ENCODE results near the gene NR2F1.

DNA sequence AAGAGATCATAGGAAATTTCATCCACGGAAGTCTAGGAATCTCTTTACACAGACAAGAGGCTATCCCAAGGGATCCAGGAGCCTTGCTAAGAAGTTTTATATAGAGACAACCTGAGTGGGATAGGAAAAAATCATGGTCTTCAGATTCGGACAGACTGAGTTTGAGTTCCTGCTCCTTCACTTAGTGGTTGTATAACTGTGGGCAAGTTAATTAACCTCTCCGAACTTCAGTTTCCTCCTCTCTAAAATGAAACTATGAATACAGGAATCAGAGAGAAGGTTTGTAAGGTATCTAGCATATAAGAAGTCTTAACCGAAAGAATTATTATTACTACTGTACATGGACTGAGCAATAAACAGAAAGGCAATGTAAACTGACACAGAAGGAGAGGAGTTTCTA, 37.1 kb upstream of the NR2F1 start:
- TF ChIP-seq, protein P1, sequence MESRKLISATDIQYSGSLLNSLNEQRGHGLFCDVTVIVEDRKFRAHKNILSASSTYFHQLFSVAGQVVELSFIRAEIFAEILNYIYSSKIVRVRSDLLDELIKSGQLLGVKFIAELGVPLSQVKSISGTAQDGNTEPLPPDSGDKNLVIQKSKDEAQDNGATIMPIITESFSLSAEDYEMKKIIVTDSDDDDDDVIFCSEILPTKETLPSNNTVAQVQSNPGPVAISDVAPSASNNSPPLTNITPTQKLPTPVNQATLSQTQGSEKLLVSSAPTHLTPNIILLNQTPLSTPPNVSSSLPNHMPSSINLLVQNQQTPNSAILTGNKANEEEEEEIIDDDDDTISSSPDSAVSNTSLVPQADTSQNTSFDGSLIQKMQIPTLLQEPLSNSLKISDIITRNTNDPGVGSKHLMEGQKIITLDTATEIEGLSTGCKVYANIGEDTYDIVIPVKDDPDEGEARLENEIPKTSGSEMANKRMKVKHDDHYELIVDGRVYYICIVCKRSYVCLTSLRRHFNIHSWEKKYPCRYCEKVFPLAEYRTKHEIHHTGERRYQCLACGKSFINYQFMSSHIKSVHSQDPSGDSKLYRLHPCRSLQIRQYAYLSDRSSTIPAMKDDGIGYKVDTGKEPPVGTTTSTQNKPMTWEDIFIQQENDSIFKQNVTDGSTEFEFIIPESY (IDR thresholded peaks at IDR 0.05; ENCODE audit: extremely low read depth, insufficient replicate concordance, low read length), result no peak
- TF ChIP-seq, protein P2, sequence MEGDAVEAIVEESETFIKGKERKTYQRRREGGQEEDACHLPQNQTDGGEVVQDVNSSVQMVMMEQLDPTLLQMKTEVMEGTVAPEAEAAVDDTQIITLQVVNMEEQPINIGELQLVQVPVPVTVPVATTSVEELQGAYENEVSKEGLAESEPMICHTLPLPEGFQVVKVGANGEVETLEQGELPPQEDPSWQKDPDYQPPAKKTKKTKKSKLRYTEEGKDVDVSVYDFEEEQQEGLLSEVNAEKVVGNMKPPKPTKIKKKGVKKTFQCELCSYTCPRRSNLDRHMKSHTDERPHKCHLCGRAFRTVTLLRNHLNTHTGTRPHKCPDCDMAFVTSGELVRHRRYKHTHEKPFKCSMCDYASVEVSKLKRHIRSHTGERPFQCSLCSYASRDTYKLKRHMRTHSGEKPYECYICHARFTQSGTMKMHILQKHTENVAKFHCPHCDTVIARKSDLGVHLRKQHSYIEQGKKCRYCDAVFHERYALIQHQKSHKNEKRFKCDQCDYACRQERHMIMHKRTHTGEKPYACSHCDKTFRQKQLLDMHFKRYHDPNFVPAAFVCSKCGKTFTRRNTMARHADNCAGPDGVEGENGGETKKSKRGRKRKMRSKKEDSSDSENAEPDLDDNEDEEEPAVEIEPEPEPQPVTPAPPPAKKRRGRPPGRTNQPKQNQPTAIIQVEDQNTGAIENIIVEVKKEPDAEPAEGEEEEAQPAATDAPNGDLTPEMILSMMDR (IDR thresholded peaks at IDR 0.05 in 2 of 3, conservative IDR thresholded peaks at IDR 0.05 in 1 of 3; ENCODE audit: borderline replicate concordance in 1 of 3, insufficient read depth in 1 of 3, low read depth in 2 of 3, low read length in 2 of 3), result no peak
- TF ChIP-seq EZH2phosphoT487 (IDR thresholded peaks at IDR 0.05; ENCODE audit: borderline replicate concordance) (no peak), POLR2AphosphoS5 (IDR thresholded peaks at IDR 0.05; ENCODE audit: low read depth, low read length) (no peak), EZH2 (IDR thresholded peaks at IDR 0.05) (no peak), RAD21 (IDR thresholded peaks at IDR 0.05; ENCODE audit: low read depth) (no peak), POLR2A (IDR thresholded peaks at IDR 0.05; ENCODE audit: borderline replicate concordance, extremely low read depth, insufficient read depth, insufficient read length) (no peak), JUND (IDR thresholded peaks at IDR 0.05) (no peak)
- TF ChIP-seq, protein P3, sequence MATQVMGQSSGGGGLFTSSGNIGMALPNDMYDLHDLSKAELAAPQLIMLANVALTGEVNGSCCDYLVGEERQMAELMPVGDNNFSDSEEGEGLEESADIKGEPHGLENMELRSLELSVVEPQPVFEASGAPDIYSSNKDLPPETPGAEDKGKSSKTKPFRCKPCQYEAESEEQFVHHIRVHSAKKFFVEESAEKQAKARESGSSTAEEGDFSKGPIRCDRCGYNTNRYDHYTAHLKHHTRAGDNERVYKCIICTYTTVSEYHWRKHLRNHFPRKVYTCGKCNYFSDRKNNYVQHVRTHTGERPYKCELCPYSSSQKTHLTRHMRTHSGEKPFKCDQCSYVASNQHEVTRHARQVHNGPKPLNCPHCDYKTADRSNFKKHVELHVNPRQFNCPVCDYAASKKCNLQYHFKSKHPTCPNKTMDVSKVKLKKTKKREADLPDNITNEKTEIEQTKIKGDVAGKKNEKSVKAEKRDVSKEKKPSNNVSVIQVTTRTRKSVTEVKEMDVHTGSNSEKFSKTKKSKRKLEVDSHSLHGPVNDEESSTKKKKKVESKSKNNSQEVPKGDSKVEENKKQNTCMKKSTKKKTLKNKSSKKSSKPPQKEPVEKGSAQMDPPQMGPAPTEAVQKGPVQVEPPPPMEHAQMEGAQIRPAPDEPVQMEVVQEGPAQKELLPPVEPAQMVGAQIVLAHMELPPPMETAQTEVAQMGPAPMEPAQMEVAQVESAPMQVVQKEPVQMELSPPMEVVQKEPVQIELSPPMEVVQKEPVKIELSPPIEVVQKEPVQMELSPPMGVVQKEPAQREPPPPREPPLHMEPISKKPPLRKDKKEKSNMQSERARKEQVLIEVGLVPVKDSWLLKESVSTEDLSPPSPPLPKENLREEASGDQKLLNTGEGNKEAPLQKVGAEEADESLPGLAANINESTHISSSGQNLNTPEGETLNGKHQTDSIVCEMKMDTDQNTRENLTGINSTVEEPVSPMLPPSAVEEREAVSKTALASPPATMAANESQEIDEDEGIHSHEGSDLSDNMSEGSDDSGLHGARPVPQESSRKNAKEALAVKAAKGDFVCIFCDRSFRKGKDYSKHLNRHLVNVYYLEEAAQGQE (IDR thresholded peaks at IDR 0.05; ENCODE audit: low read depth), result no peak

All from HCT116 (cell line).